ENCODE data around the gene OR51A2.

GRCh38 chr11:4957396-4957795 lies 1.9 kb upstream of the OR51A2 start:
- TF ChIP-seq CTCF (IDR thresholded peaks at IDR 0.05; ENCODE audit: low read length): no peak
- no peak for TF ChIP-seq EZH2 (optimal IDR thresholded peaks at IDR 0.05; ENCODE audit: low read depth, low read length)
- TF ChIP-seq EZH2phosphoT487 (IDR thresholded peaks at IDR 0.05; ENCODE audit: low read length): no peak
